ENCODE data around the gene ZNF485. TPM values are rescaled to one million over a fixed set of nuclear protein-coding genes. Genes with fewer than 3 reads are reported as not detected.
A peak's percentile ranks its signal among the peaks of the same experiment; 100 is the strongest.
"Not testable (repeated sequence)": the region's sequence is repeated elsewhere in the genome, so short reads cannot be mapped to it uniquely, and the experiment has no call there.

Gene ZNF485
- total RNA-seq, 1 experiment from 2014 or later: 7.5 TPM

GRCh38 chr10:43595739-43596298 lies 10.4 kb upstream of the ZNF485 start:
- H3K79me2 ChIP-seq (ENCODE audit: low read length): no peaks in the 10 kb centered on the region
- H3K27ac ChIP-seq (ENCODE audit: low read length): no peak overlapping the region
- H3K4me3 ChIP-seq (ENCODE audit: low read length): no peak overlapping the region; the same call in 1 of the 2 replicates
- H3K9me2 ChIP-seq (replicated peaks; ENCODE audit: insufficient read depth, low read length): no peaks in the 10 kb centered on the region
- peaks cover 5% of the 10 kb centered on the region; the same call in 1 of the 2 replicates for H3K9me3 ChIP-seq (ENCODE audit: low read length)
- peaks cover 8% of the 10 kb centered on the region for H3K4me1 ChIP-seq (ENCODE audit: low read length)
- no peaks in the 10 kb centered on the region; the same call in 1 of the 2 replicates for H3K36me3 ChIP-seq (ENCODE audit: insufficient read depth, low read length)
- peak overlapping the region; percentile 88; the same call in 1 of the 2 replicates for H2AFZ ChIP-seq (ENCODE audit: low read length)
- H3K4me2 ChIP-seq (ENCODE audit: low read depth, low read length, poor library complexity, severe bottlenecking): peak overlapping the region; percentile 59
- H3K27me3 ChIP-seq (ENCODE audit: low read length): peaks cover 3% of the 10 kb centered on the region; the same call in 1 of the 2 replicates
- H3K9ac ChIP-seq (ENCODE audit: low read length): no peak overlapping the region
- peak; percentile 39 for DNase-seq
- H4K20me1 ChIP-seq (ENCODE audit: insufficient read depth, low read depth, low read length): no peaks in the 10 kb centered on the region

GRCh38 chr10:43596546-43596945 lies 9.7 kb upstream of the ZNF485 start:
- H3K36me3 ChIP-seq (ENCODE audit: insufficient read depth, low read length): no peaks in the 10 kb centered on the region; the same call in 1 of the 2 replicates
- H3K4me1 ChIP-seq (ENCODE audit: low read length): peaks cover 8% of the 10 kb centered on the region
- no peak overlapping the region for H3K27ac ChIP-seq (ENCODE audit: low read length)
- no peaks in the 10 kb centered on the region for H3K9me2 ChIP-seq (replicated peaks; ENCODE audit: insufficient read depth, low read length)
- H3K4me2 ChIP-seq (ENCODE audit: low read depth, low read length, poor library complexity, severe bottlenecking): no peak overlapping the region
- peaks cover 3% of the 10 kb centered on the region; the same call in 1 of the 2 replicates for H3K27me3 ChIP-seq (ENCODE audit: low read length)
- DNase-seq: peak; percentile 20
- no peaks in the 10 kb centered on the region for H3K79me2 ChIP-seq (ENCODE audit: low read length)
- no peaks in the 10 kb centered on the region for H4K20me1 ChIP-seq (ENCODE audit: insufficient read depth, low read depth, low read length)
- H3K4me3 ChIP-seq (ENCODE audit: low read length): no peak overlapping the region
- H2AFZ ChIP-seq (ENCODE audit: low read length): no peak overlapping the region
- no peaks in the 10 kb centered on the region for H3K9me3 ChIP-seq (ENCODE audit: low read length)
- H3K9ac ChIP-seq (ENCODE audit: low read length): no peak overlapping the region

- no peaks in the 10 kb centered on the region for H3K9me3 ChIP-seq (ENCODE audit: low read length)
- no peaks in the 10 kb centered on the region for H3K9me2 ChIP-seq (replicated peaks; ENCODE audit: insufficient read depth, low read length)
- no peaks in the 10 kb centered on the region for H4K20me1 ChIP-seq (ENCODE audit: insufficient read depth, low read depth, low read length)
- H3K27me3 ChIP-seq (ENCODE audit: low read length): 0 out of 2 replicates have a peak, but pooled peaks cover under 1% of the 10 kb centered on the region
- H2AFZ ChIP-seq (ENCODE audit: low read length): no peak overlapping the region
- no peaks in the 10 kb centered on the region for H3K79me2 ChIP-seq (ENCODE audit: low read length)
- H3K4me3 ChIP-seq (ENCODE audit: low read length): no peak overlapping the region
- H3K27ac ChIP-seq (ENCODE audit: low read length): no peak overlapping the region
- peaks cover 8% of the 10 kb centered on the region for H3K4me1 ChIP-seq (ENCODE audit: low read length)
- peak; percentile 16 for DNase-seq
- H3K9ac ChIP-seq (ENCODE audit: low read length): no peak overlapping the region
- H3K4me2 ChIP-seq (ENCODE audit: low read depth, low read length, poor library complexity, severe bottlenecking): no peak overlapping the region
- no peaks in the 10 kb centered on the region for H3K36me3 ChIP-seq (ENCODE audit: insufficient read depth, low read length)
These were observed 7.8 kb upstream of the ZNF485 start for GRCh38 chr10:43598446-43598845.

- Histone ChIP-seq H3K4me2 (ENCODE audit: low read depth, low read length, poor library complexity, severe bottlenecking) (no peak overlapping the region), H3K79me2 (ENCODE audit: low read length) (no peaks in the 10 kb centered on the region), H3K36me3 (ENCODE audit: insufficient read depth, low read length) (no peaks in the 10 kb centered on the region), H3K27me3 (ENCODE audit: low read length) (no peaks in the 10 kb centered on the region), H2AFZ (ENCODE audit: low read length) (no peak overlapping the region), H3K4me3 (ENCODE audit: low read length) (no peak overlapping the region), H3K9me3 (ENCODE audit: low read length) (no peaks in the 10 kb centered on the region), H4K20me1 (ENCODE audit: insufficient read depth, low read depth, low read length) (no peaks in the 10 kb centered on the region), H3K4me1 (ENCODE audit: low read length) (peaks cover 8% of the 10 kb centered on the region), H3K27ac (ENCODE audit: low read length) (no peak overlapping the region), H3K9me2 (replicated peaks; ENCODE audit: insufficient read depth, low read length) (no peaks in the 10 kb centered on the region), H3K9ac (ENCODE audit: low read length) (no peak overlapping the region)
- DNase-seq: peak; percentile 34
These were observed 6.9 kb upstream of the ZNF485 start for GRCh38 chr10:43599333-43599732.

- not testable (repeated sequence) for H3K9me3 ChIP-seq (ENCODE audit: low read length); H3K4me2 ChIP-seq (ENCODE audit: low read depth, low read length, poor library complexity, severe bottlenecking); DNase-seq; H4K20me1 ChIP-seq (ENCODE audit: insufficient read depth, low read depth, low read length); H3K9me2 ChIP-seq (replicated peaks; ENCODE audit: insufficient read depth, low read length); H3K36me3 ChIP-seq (ENCODE audit: insufficient read depth, low read length); H3K9ac ChIP-seq (ENCODE audit: low read length); H2AFZ ChIP-seq (ENCODE audit: low read length); H3K27ac ChIP-seq (ENCODE audit: low read length); H3K4me3 ChIP-seq (ENCODE audit: low read length); H3K27me3 ChIP-seq (ENCODE audit: low read length); H3K4me1 ChIP-seq (ENCODE audit: low read length); H3K79me2 ChIP-seq (ENCODE audit: low read length)
These were observed 4.7 kb upstream of the ZNF485 start for GRCh38 chr10:43601576-43601975.

GRCh38 chr10:43605850-43606322 lies 352 bp upstream of the ZNF485 start:
- peaks cover 9% of the 10 kb centered on the region for H3K9me3 ChIP-seq (ENCODE audit: low read length)
- H3K9ac ChIP-seq (ENCODE audit: low read length): peak overlapping the region; percentile 80; the same call in 1 of the 2 replicates
- H3K27me3 ChIP-seq (ENCODE audit: low read length): no peaks in the 10 kb centered on the region
- DNase-seq: no peak
- peaks cover 25% of the 10 kb centered on the region for H3K36me3 ChIP-seq (ENCODE audit: insufficient read depth, low read length)
- H2AFZ ChIP-seq (ENCODE audit: low read length): peak overlapping the region; percentile 52; the same call in 1 of the 2 replicates
- no peaks in the 10 kb centered on the region for H4K20me1 ChIP-seq (ENCODE audit: insufficient read depth, low read depth, low read length)
- H3K4me3 ChIP-seq (ENCODE audit: low read length): peak overlapping the region; percentile 73
- H3K9me2 ChIP-seq (replicated peaks; ENCODE audit: insufficient read depth, low read length): no peaks in the 10 kb centered on the region
- peaks cover 14% of the 10 kb centered on the region for H3K79me2 ChIP-seq (ENCODE audit: low read length)
- H3K4me2 ChIP-seq (ENCODE audit: low read depth, low read length, poor library complexity, severe bottlenecking): peak overlapping the region; percentile 74
- H3K4me1 ChIP-seq (ENCODE audit: low read length): peaks cover 16% of the 10 kb centered on the region
- no peak overlapping the region for H3K27ac ChIP-seq (ENCODE audit: low read length)

- Histone ChIP-seq H3K4me1 (ENCODE audit: low read length) (peaks cover 16% of the 10 kb centered on the region), H3K27me3 (ENCODE audit: low read length) (no peaks in the 10 kb centered on the region), H3K9me3 (ENCODE audit: low read length) (peaks cover 12% of the 10 kb centered on the region), H3K27ac (ENCODE audit: low read length) (no peak overlapping the region), H3K9ac (ENCODE audit: low read length) (peak overlapping the region; percentile 80), H3K4me2 (ENCODE audit: low read depth, low read length, poor library complexity, severe bottlenecking) (peak overlapping the region; percentile 74), H3K9me2 (replicated peaks; ENCODE audit: insufficient read depth, low read length) (no peaks in the 10 kb centered on the region), H3K79me2 (ENCODE audit: low read length) (peaks cover 14% of the 10 kb centered on the region), H3K4me3 (ENCODE audit: low read length) (peak overlapping the region; percentile 73), H4K20me1 (ENCODE audit: insufficient read depth, low read depth, low read length) (no peaks in the 10 kb centered on the region), H3K36me3 (ENCODE audit: insufficient read depth, low read length) (peaks cover 37% of the 10 kb centered on the region), H2AFZ (ENCODE audit: low read length) (peak overlapping the region; percentile 69; the same call in 1 of the 2 replicates)
- no peak for DNase-seq
These were observed 948 bp downstream of the ZNF485 start for GRCh38 chr10:43607199-43607573.

- DNase-seq: peak; percentile 22
- peaks cover 16% of the 10 kb centered on the region for H3K4me1 ChIP-seq (ENCODE audit: low read length)
- no peak overlapping the region for H3K4me2 ChIP-seq (ENCODE audit: low read depth, low read length, poor library complexity, severe bottlenecking)
- H3K9ac ChIP-seq (ENCODE audit: low read length): no peak overlapping the region
- peaks cover 70% of the 10 kb centered on the region for H3K36me3 ChIP-seq (ENCODE audit: insufficient read depth, low read length)
- peaks cover 17% of the 10 kb centered on the region for H3K79me2 ChIP-seq (ENCODE audit: low read length)
- H4K20me1 ChIP-seq (ENCODE audit: insufficient read depth, low read depth, low read length): no peaks in the 10 kb centered on the region
- H3K9me2 ChIP-seq (replicated peaks; ENCODE audit: insufficient read depth, low read length): no peaks in the 10 kb centered on the region
- H3K9me3 ChIP-seq (ENCODE audit: low read length): peaks cover 31% of the 10 kb centered on the region
- H3K27ac ChIP-seq (ENCODE audit: low read length): no peak overlapping the region
- no peak overlapping the region for H3K4me3 ChIP-seq (ENCODE audit: low read length)
- H2AFZ ChIP-seq (ENCODE audit: low read length): no peak overlapping the region
- no peaks in the 10 kb centered on the region for H3K27me3 ChIP-seq (ENCODE audit: low read length)
These were observed 4.4 kb downstream of the ZNF485 start for GRCh38 chr10:43610636-43611035.

Data from Karpas-422 (cell line).